OCI-LY7 (cell line): Measurements from ENCODE around the gene OAS3. TPM values are rescaled to one million over a fixed set of nuclear protein-coding genes. Genes with fewer than 3 reads are reported as not detected.

Source experiments
- BruUV-seq: library from RNA; stranded (reverse); fragments of 400-500 nt; replicated peaks from 2 replicates; lab custom pipeline; 2021; lab: Mats Ljungman, UMichigan
- CTCF ChIA-PET: fragments of 300-600 bp; sonication (Branson Sonifier 250); formaldehyde crosslinking; loops from one replicate; lab custom pipeline; 2022; ENCODE audit warnings: antibody characterized with exemption; ENCODE audit not compliant: unreplicated experiment; lab: Charles Lee
- POLR2A ChIA-PET: fragments of 300-600 bp; sonication (Branson Sonifier 250); formaldehyde crosslinking; loops from one replicate; lab custom pipeline; 2022; ENCODE audit warnings: antibody characterized with exemption; lab: Charles Lee
- DNase-seq: peaks from one replicate; pipeline ENCODE4 v3.0.0-alpha.2; 2015; ENCODE audit warnings: low spot score
- H2AFZ ChIP-seq: fragments of 200-600 bp; sonication (generic), shearing (Covaris generic); 2 replicates; pipeline ENCODE4 v1.6.1; 2014; ENCODE audit warnings: mild to moderate bottlenecking, antibody characterized with exemption, low read length, moderate library complexity
- H3K27ac ChIP-seq: fragments of 200-600 bp; sonication (generic); 2 replicates; pipeline ENCODE4 v1.5.1; 2014; ENCODE audit warnings: mixed run types, low read depth, mild to moderate bottlenecking, moderate library complexity, low read length, inconsistent platforms; ENCODE audit not compliant: poor library complexity, severe bottlenecking
- H3K36me3 ChIP-seq: fragments of 200-600 bp; sonication (generic); 2 replicates; pipeline ENCODE4 v1.6.1; 2014; ENCODE audit warnings: mild to moderate bottlenecking, antibody characterized with exemption, low read length, moderate library complexity, mixed read lengths; ENCODE audit not compliant: insufficient read depth
- H3K4me1 ChIP-seq: fragments of 200-600 bp; sonication (generic); 2 replicates; pipeline ENCODE4 v1.5.1; 2014; ENCODE audit warnings: mild to moderate bottlenecking, low read length; ENCODE audit not compliant: insufficient read depth, poor library complexity, severe bottlenecking
- H3K4me2 ChIP-seq: fragments of 200-600 bp; sonication (generic); 2 replicates; pipeline ENCODE4 v1.6.1; 2014; ENCODE audit warnings: mild to moderate bottlenecking, low read length
- H3K4me3 ChIP-seq: fragments of 200-600 bp; sonication (generic); 2 replicates; pipeline ENCODE4 v1.5.1; 2014; ENCODE audit warnings: mild to moderate bottlenecking, low read depth, low read length; ENCODE audit not compliant: poor library complexity, severe bottlenecking
- H3K79me2 ChIP-seq: fragments of 200-600 bp; sonication (generic); 2 replicates; pipeline ENCODE4 v1.6.1; 2016; ENCODE audit warnings: low read depth, mild to moderate bottlenecking, low read length, moderate library complexity, mixed read lengths; ENCODE audit not compliant: insufficient read depth
- H3K9me2 ChIP-seq: fragments of 200-600 bp; sonication (generic); 2 replicates; pipeline ENCODE4 v1.6.1; 2016; ENCODE audit warnings: mild to moderate bottlenecking, low read length, mixed read lengths; ENCODE audit not compliant: insufficient read depth
- H3K9me3 ChIP-seq: fragments of 200-600 bp; sonication (generic); 2 replicates; pipeline ENCODE4 v1.6.1; 2014; ENCODE audit warnings: mild to moderate bottlenecking, mixed run types, low read length, mixed read lengths
- H4K20me1 ChIP-seq: fragments of 200-600 bp; sonication (generic); 2 replicates; pipeline ENCODE4 v1.6.1; 2014; ENCODE audit warnings: mild to moderate bottlenecking, antibody characterized with exemption, low read length, moderate library complexity, mixed read lengths; ENCODE audit not compliant: insufficient read depth
- CTCF ChIP-seq: fragments of 200-600 bp; sonication (generic); conservative IDR thresholded peaks from 2 replicates; pipeline ENCODE4 v1.5.1; 2014; ENCODE audit warnings: mild to moderate bottlenecking, antibody characterized with exemption, low read length, moderate library complexity, mixed read lengths
- EZH2phosphoT487 ChIP-seq: fragments of 200-600 bp; sonication (generic); IDR thresholded peaks from 2 replicates; pipeline ENCODE4 v1.6.1; 2018; ENCODE audit warnings: low read depth, borderline replicate concordance, mild to moderate bottlenecking, mixed run types, antibody characterized with exemption, low read length, moderate library complexity, mixed read lengths
- intact Hi-C: fragments of 100-400 bp; cut with micrococcal nuclease; formaldehyde crosslinking; loops from one replicate; pipeline ENCODE4 v1.10.0; 2022; ENCODE audit not compliant: unreplicated experiment
- total RNA-seq, 2 experiments: library from RNA; depleted of rRNA in 1 of 2; stranded (reverse); fragments of >200 nt in 1 of 2; shearing (Covaris generic) in 1 of 2; gene quantifications; 2 replicates each; pipeline ENCODE4 v1.2.3, GENCODE V29; 2014 to 2022

OAS3 gene
- total RNA-seq, 2 experiments from 2014 or later: 0.79 to 9.2 TPM

GRCh38 chr12:112978163-112979040, 40.1 kb downstream of the OAS3 start, which contains the start of gene OAS2:
OAS2 (plus strand) TSS chr12:112978519; CDS start chr12:112978609, 90 bp downstream.
- Histone ChIP-seq H3K9me3 (peaks cover 24% of the 10 kb centered on the region), H2AFZ (peak within 1 kb of the TSS; percentile 72), H3K36me3 (peaks cover 24% of the 10 kb centered on the region), H3K9me2 (no peaks in the 10 kb centered on the region), H3K79me2 (peaks cover 50% of the 10 kb centered on the region), H4K20me1 (no peaks in the 10 kb centered on the region), H3K4me3 (peak within 1 kb of the TSS; percentile 81), H3K27ac (peak within 1 kb of the TSS; percentile 90), H3K4me2 (peak within 1 kb of the TSS; percentile 85), H3K4me1 (peaks cover 41% of the 10 kb centered on the region)
- POLR2A ChIA-PET: interaction anchor here (0.6 to 3.2 kb wide), 22 partner anchors 9 to 245 kb away, joined by 3 to 35 read pairs (median 4); partner anchors contain the start of gene OAS1
- CTCF ChIA-PET: interaction anchor here (0.9 to 1.3 kb wide), 5 partner anchors 14 to 105 kb away, joined by 3 to 9 read pairs (median 3); partner anchors contain the start of gene OAS1
- BruUV-seq: TSS peak; percentile 65
- intact Hi-C loops: loop anchor here (1.0 to 5.0 kb wide), 4 partner anchors 21 to 194 kb away; no protein-coding TSS in a partner anchor
- DNase-seq: peak; percentile 93
- TF ChIP-seq CTCF: no peak
- no peak for TF ChIP-seq EZH2phosphoT487

DNA sequence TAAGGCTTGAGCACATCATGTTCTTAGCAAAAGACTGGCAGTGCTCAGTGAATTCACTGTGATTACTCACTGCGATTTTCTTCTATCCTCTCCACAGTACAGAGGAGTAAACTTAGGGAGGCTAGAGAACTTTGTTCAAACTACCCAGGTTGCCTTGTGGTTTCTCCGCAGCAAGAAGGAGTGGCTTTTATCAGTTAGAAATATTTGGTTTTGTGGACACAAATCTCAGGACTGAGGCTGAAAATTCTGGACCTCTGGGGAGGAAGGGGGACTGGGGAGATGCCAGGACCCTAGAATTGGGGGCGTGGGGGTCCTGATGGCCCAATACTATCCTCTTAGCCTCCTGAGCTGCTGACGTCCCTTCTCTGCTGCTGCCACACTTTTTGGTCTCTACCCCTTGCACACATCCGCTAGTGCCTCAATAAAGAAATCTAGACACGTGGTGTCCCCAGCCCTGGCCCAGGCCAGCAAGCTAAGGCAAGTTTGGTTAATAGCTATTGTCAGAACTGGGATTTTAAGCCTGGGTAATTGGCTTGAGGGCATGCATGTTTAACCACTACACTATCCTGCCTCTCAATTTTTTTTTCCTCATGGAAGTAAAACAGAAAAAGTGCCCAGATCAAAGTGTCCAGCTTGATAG, 40.9 kb downstream of the OAS3 start:
- H3K4me2 ChIP-seq: peak overlapping the region; percentile 85
- peaks cover 32% of the 10 kb centered on the region for H3K36me3 ChIP-seq
- CTCF ChIA-PET: interaction anchor here (1.0 kb wide), 1 partner anchor 14 kb away, joined by 3 read pairs; no protein-coding TSS in a partner anchor
- H3K9me2 ChIP-seq: no peaks in the 10 kb centered on the region
- peak overlapping the region; percentile 81 for H3K4me3 ChIP-seq
- peaks cover 34% of the 10 kb centered on the region for H3K4me1 ChIP-seq
- no TSS peak for BruUV-seq
- intact Hi-C loops: loop anchor here (1.0 to 5.0 kb wide), 3 partner anchors 20 to 193 kb away; no protein-coding TSS in a partner anchor
- H3K27ac ChIP-seq: peak overlapping the region; percentile 90
- DNase-seq: peak; percentile 72
- H4K20me1 ChIP-seq: no peaks in the 10 kb centered on the region
- H3K9me3 ChIP-seq: peaks cover 29% of the 10 kb centered on the region
- TF ChIP-seq CTCF (no peak), EZH2phosphoT487 (no peak)
- H3K79me2 ChIP-seq: peaks cover 58% of the 10 kb centered on the region
- POLR2A ChIA-PET: interaction anchor here (0.8 to 3.2 kb wide), 12 partner anchors 9 to 76 kb away, joined by 3 to 35 read pairs (median 4); partner anchors contain the start of gene OAS1
- peak overlapping the region; percentile 72 for H2AFZ ChIP-seq
